22Rv1 (cell line): ENCODE measurements around the gene BEAN1.

Experiments used
- ZFX ChIP-seq: fragments of 450-650 bp; IDR thresholded peaks from 2 replicates; pipeline ENCODE4 v1.6.1; 2017; ENCODE audit warnings: antibody characterized with exemption, borderline replicate concordance
- TF ChIP-seq, protein P1 (sequence below): fragments of 450-650 bp; IDR thresholded peaks from 2 replicates; pipeline ENCODE4 v1.5.1; 2017; ENCODE audit warnings: mild to moderate bottlenecking

GRCh38 chr16:66444049-66444481 lies 17.0 kb downstream of the BEAN1 start:
- TF ChIP-seq, protein P1, sequence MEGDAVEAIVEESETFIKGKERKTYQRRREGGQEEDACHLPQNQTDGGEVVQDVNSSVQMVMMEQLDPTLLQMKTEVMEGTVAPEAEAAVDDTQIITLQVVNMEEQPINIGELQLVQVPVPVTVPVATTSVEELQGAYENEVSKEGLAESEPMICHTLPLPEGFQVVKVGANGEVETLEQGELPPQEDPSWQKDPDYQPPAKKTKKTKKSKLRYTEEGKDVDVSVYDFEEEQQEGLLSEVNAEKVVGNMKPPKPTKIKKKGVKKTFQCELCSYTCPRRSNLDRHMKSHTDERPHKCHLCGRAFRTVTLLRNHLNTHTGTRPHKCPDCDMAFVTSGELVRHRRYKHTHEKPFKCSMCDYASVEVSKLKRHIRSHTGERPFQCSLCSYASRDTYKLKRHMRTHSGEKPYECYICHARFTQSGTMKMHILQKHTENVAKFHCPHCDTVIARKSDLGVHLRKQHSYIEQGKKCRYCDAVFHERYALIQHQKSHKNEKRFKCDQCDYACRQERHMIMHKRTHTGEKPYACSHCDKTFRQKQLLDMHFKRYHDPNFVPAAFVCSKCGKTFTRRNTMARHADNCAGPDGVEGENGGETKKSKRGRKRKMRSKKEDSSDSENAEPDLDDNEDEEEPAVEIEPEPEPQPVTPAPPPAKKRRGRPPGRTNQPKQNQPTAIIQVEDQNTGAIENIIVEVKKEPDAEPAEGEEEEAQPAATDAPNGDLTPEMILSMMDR, result 0 out of 2 replicates have a peak, but pooled peaks have one; percentile 1
- TF ChIP-seq ZFX, result no peak
